22Rv1 (cell line): ENCODE measurements around the gene UMODL1.

Source experiments
- H3K27ac ChIP-seq: fragments of 450-650 bp; 2 replicates; pipeline ENCODE4 v1.5.1; 2017
- ZFX ChIP-seq: fragments of 450-650 bp; IDR thresholded peaks from 2 replicates; pipeline ENCODE4 v1.6.1; 2017; ENCODE audit warnings: antibody characterized with exemption, borderline replicate concordance
- TF ChIP-seq, protein P1 (sequence below): fragments of 450-650 bp; IDR thresholded peaks from 2 replicates; pipeline ENCODE4 v1.5.1; 2017; ENCODE audit warnings: mild to moderate bottlenecking

The UMODL1 gene

DNA sequence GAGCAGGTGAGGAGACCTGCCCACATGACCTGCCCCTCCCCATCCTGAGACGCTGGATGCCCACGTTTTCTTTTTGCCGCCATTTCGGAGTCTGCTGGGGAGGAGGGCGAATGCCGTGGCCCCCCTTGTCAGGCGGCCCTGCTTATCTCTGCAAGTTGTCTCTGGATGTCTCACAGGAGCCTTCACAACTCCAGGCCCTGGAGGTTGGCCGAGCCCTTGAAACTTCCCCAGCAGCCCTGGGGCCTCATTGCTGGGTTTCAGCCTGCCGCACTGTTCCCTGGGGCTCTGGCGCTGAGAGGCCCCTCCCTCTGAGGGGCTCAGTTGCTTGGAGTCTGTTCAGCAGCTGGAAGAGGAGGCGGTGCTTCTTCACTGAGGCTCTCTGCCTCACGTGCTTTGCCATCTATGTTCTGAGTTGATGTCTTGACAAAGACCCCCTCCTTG is 31.2 kb upstream of the UMODL1 start:
- H3K27ac ChIP-seq: no peak overlapping the region
- no peak for TF ChIP-seq ZFX
- TF ChIP-seq, protein P1, sequence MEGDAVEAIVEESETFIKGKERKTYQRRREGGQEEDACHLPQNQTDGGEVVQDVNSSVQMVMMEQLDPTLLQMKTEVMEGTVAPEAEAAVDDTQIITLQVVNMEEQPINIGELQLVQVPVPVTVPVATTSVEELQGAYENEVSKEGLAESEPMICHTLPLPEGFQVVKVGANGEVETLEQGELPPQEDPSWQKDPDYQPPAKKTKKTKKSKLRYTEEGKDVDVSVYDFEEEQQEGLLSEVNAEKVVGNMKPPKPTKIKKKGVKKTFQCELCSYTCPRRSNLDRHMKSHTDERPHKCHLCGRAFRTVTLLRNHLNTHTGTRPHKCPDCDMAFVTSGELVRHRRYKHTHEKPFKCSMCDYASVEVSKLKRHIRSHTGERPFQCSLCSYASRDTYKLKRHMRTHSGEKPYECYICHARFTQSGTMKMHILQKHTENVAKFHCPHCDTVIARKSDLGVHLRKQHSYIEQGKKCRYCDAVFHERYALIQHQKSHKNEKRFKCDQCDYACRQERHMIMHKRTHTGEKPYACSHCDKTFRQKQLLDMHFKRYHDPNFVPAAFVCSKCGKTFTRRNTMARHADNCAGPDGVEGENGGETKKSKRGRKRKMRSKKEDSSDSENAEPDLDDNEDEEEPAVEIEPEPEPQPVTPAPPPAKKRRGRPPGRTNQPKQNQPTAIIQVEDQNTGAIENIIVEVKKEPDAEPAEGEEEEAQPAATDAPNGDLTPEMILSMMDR: no peak

DNA sequence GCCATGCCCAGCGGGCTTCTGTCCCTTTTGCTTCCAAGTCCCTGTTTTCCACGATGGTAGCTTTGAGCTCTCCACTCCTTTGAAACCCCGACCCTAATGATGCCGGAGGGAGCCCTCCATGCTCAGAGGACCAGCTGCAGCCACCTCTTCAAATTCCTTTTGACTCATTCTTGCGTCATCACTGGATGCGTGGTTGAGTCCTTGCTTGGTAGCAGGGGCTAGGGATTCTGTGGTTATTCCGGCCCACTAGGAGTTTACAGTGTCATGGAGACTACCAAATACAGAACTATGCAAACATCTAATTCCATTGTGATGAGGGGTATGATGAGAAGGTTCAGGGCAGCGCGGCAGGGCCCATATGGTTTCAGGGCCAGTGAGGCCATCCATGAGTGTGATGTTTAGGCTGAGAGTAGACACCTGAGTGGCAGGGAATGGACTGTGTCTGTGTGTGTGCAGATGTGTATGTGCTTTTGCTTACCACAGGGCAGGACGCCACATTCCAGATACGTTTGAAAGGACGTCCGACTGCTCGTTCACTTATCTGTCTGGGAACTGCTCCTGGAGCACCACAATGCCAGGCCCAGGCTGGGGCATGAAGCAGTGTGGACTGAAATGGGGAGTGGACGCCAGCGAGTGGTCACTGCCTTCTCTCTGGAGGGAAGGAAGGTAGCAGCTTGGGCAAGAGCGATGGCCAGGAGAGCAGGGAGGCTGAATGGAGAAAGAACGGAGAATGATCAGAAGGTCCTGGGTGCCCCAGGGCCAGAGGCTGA is 30.5 kb upstream of the UMODL1 start:
- H3K27ac ChIP-seq: no peak overlapping the region
- TF ChIP-seq, protein P1: no peak
- no peak for TF ChIP-seq ZFX

DNA sequence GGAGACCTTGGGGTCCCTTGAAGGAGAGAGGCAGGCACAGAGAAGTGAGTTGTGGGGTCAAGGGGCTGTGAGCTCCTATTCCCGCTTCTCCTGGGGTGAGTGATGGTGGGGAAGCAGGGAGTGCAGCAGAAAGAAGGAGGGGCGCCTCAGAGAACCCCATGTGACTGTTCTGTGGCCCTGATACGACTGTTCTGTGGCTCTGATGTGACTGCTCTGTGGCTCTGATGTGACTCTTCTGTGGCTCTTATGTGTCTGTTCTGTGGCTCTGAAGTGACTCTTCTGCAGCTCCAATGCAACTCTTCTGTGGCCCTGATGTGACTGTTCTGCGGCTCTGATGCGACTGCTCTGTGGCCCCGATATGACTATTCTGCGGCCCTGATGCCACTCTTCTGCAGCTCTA is 29.9 kb upstream of the UMODL1 start:
- H3K27ac ChIP-seq: no peak overlapping the region
- no peak for TF ChIP-seq ZFX
- TF ChIP-seq, protein P1: no peak

DNA sequence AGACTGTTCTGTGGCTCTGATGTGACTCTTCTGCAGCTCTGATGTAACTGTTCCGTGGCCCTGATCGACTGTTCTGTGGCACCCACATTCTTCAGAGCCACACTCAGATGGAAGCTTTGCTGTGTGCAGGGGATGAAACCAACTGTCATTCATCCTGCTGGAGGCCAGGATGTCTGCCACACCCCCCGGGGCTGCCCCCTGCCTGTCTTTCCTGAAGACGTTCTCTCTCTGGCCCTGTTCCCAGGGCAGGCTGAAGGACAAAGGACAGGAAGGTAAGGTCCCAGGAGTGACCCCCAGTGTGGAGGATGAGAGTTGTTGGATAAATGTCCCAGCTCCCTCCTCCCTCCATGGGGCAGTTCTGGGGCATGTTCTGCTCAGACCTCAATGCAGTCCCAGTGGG is 29.4 kb upstream of the UMODL1 start:
- H3K27ac ChIP-seq: no peak overlapping the region
- TF ChIP-seq, protein P1: no peak
- no peak for TF ChIP-seq ZFX

DNA sequence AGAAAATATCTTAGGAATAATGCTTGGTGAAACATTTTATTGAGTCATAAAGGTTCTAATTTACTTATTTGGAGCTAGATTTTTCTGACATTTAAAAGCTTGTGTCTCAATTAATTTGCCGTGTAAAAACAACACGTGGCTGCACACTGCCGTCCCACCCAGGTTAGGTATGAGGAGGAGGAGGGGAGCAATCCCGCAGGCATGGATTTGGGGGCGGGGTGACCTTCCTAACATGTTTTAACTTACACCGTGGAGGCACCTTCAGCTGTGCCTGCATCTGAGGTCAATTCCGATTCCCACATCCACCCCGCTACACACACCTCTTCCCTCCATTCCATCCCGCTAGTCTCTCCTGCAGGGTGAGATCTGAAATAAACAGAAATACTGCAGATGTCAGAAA is 28.5 kb upstream of the UMODL1 start:
- TF ChIP-seq ZFX: no peak
- TF ChIP-seq, protein P1: no peak
- H3K27ac ChIP-seq: no peak overlapping the region

DNA sequence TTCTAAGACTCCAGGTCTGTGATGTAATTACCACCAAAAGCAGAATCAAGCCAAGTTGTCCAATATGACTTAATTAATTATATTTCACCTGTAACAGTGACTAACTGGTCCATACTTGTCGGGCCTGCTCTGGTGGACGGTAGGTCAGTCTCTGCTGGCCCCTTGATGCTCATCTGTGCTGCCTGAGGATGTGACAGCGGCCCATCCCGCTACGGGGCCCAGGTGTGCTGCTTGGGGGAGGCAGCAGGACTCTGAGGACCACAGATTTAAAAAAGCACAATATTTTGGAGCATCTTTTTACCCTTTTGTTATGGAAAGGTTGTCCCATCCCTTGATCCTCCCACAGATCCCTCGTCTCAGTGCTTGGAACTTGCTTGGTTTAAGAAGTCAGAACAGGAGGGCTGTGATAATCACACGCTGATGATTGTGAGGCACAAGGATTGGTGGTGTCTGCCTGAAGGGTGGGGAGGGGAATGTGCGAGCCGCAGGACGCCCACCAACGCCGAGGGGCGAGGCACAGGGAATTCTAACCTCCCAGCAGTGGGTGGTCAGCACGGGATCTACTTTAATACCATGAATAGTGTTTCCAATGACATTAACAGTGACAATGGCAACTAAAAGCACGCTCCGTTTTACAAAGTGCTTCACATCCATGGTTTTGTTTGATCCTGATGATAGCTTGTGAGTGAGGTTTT is 27.8 kb upstream of the UMODL1 start:
- no peak for TF ChIP-seq ZFX
- TF ChIP-seq, protein P1: no peak
- no peak overlapping the region for H3K27ac ChIP-seq

DNA sequence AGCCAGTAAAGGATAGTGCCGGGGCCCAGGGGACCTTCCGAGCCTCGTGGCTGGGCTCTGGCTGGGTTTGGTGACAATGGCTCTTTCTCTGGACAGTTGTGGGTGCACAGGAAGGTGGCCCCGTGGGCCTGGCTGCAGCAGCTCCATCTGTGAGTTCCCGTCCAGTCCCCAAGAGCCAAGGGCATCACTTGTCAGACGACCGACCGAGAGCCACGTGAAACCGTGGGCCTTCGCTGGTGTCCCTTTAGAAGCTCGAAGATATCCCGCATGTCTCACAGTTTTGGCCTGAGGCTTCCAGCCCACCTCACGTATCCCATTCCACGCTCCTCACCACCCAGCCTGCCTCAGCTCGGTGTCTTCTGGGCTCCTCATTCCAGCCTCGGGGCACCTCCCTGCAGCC is 27.2 kb upstream of the UMODL1 start:
- TF ChIP-seq ZFX: no peak
- TF ChIP-seq, protein P1: no peak
- no peak overlapping the region for H3K27ac ChIP-seq
